Large intestine (tissue), 3 donors: Measurements from ENCODE around the gene NFIX. TPM values are rescaled to one million over a fixed set of nuclear protein-coding genes. Genes with fewer than 3 reads are reported as not detected.
A peak's percentile ranks its signal among the peaks of the same experiment; 100 is the strongest.

ENCODE experiments used
- DNase-seq, 2 donors: peaks; one replicate each; pipeline versions ENCODE4 v3.0.0 to v3.0.0-alpha.2; 2013
- H3K27ac ChIP-seq: one replicate; pipeline ENCODE4 v1.5.1; 2013; ENCODE audit warnings: low read length
- H3K27me3 ChIP-seq: 2 replicates; pipeline ENCODE4 v1.6.1; 2013; ENCODE audit warnings: low read length; ENCODE audit not compliant: control insufficient read depth, insufficient read depth
- H3K36me3 ChIP-seq: 2 replicates; pipeline ENCODE4 v1.6.1; 2013; ENCODE audit warnings: low read length; ENCODE audit not compliant: control insufficient read depth, insufficient read depth
- H3K4me1 ChIP-seq: one replicate; pipeline ENCODE4 v1.6.1; 2013; ENCODE audit warnings: low read length; ENCODE audit not compliant: control insufficient read depth, insufficient read depth
- H3K4me3 ChIP-seq: one replicate; pipeline ENCODE4 v1.5.1; 2013; ENCODE audit warnings: low read length
- H3K9me3 ChIP-seq: one replicate; pipeline ENCODE4 v1.6.1; 2013; ENCODE audit warnings: mild to moderate bottlenecking, low read depth, low read length, moderate library complexity; ENCODE audit not compliant: control insufficient read depth
- WGBS: methylation state at CpG from one replicate; pipeline ENCODE4 v1.1.5; 2013; ENCODE audit warnings: low lambda C conversion rate; ENCODE audit not compliant: insufficient coverage; 5-methylcytosine and 5-hydroxymethylcytosine counted together
- polyA plus RNA-seq: library from polyadenylated mRNA; unstranded; fragments of 120-200 nt; gene quantifications from one replicate; pipeline ENCODE4 v1.2.1, GENCODE V29; 2013

NFIX gene
- polyA plus RNA-seq, 1 donor = 20.2 TPM

GRCh38 chr19:13014101-13014920 is 19.0 kb downstream of the NFIX start:
- Histone ChIP-seq H3K36me3 (no peaks in the 10 kb centered on the region), H3K9me3 (peaks cover 14% of the 10 kb centered on the region), H3K27ac (no peak overlapping the region), H3K4me3 (no peak overlapping the region), H3K4me1 (peaks cover 10% of the 10 kb centered on the region), H3K27me3 (peaks cover 100% of the 10 kb centered on the region)
- DNase-seq = no peak
- WGBS = 46% methylated on average over 6 of the region's 35 CpGs

GRCh38 chr19:13014921-13015280 is 19.6 kb downstream of the NFIX start:
- WGBS = 26% methylated on average over 2 of the region's 4 CpGs
- no peak for DNase-seq
- peaks cover 99% of the 10 kb centered on the region for H3K27me3 ChIP-seq
- H3K27ac ChIP-seq = no peak overlapping the region
- peaks cover 14% of the 10 kb centered on the region for H3K9me3 ChIP-seq
- no peaks in the 10 kb centered on the region for H3K36me3 ChIP-seq
- peaks cover 10% of the 10 kb centered on the region for H3K4me1 ChIP-seq
- no peak overlapping the region for H3K4me3 ChIP-seq

DNA sequence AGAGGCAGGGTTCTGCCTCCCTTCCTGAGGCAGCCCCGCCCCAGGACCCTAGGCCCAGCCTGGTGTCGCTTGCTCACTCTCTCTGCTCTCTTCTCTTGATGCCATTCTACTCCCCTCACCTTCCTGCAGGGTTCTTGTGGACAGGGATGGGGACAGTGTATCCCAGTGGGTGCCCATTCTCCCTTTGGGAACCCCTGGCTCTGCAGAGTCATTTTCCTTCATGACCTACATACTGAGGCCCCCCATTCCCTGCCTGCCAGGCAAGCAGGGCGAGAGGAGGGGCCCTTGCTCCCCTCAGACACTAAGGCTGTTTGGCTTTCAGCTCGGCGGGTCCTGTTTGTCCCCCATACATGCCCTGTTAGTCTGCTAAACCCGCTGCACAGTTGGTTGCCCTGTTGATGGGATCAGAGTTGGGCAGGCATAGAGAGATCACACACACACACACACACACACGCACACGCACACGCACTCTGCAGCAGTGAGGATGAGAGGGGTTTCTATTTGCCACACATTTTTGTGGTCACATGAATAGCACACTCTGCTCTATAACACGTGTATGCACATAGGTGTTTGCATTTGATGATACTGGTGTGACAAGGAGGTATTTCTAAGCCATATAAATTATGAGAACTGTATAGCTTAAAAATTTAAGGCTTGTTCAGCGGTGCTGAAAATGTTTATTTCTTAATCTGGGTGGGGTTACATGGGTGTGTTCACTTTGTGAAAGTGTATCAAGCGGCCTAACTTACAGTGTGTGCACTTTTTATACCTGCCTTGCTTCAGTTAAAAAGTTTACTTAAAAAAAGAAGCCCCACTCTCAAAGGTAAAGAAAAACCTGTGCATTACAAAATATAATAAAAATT is 20.3 kb downstream of the NFIX start:
- Histone ChIP-seq H3K27me3 (peaks cover 99% of the 10 kb centered on the region), H3K4me3 (no peak overlapping the region), H3K27ac (no peak overlapping the region), H3K36me3 (no peaks in the 10 kb centered on the region), H3K4me1 (peaks cover 10% of the 10 kb centered on the region), H3K9me3 (peaks cover 14% of the 10 kb centered on the region)
- WGBS = no CpG with 5 or more reads among the region's 12 CpGs
- no peak for DNase-seq

- H3K36me3 ChIP-seq = no peaks in the 10 kb centered on the region
- no peak overlapping the region for H3K4me3 ChIP-seq
- no peak for DNase-seq
- no peak overlapping the region for H3K27ac ChIP-seq
- H3K4me1 ChIP-seq = peaks cover 10% of the 10 kb centered on the region
- WGBS = 25% methylated on average over 4 of the region's 7 CpGs
- peaks cover 99% of the 10 kb centered on the region for H3K27me3 ChIP-seq
- H3K9me3 ChIP-seq = peaks cover 11% of the 10 kb centered on the region
These were observed 21.0 kb downstream of the NFIX start for GRCh38 chr19:13016245-13016627.

- Histone ChIP-seq H3K9me3 (peaks cover 7% of the 10 kb centered on the region), H3K27ac (no peak overlapping the region), H3K36me3 (no peaks in the 10 kb centered on the region), H3K27me3 (peaks cover 99% of the 10 kb centered on the region), H3K4me3 (no peak overlapping the region), H3K4me1 (peaks cover 13% of the 10 kb centered on the region)
- WGBS = 20% methylated on average over 2 of the region's 22 CpGs
- no peak for DNase-seq
These were observed 21.5 kb downstream of the NFIX start for GRCh38 chr19:13016628-13017305.

GRCh38 chr19:13017306-13018034 is 22.2 kb downstream of the NFIX start:
- Histone ChIP-seq H3K36me3 (no peaks in the 10 kb centered on the region), H3K9me3 (peaks cover under 1% of the 10 kb centered on the region), H3K4me1 (peaks cover 18% of the 10 kb centered on the region), H3K4me3 (no peak overlapping the region), H3K27me3 (peaks cover 99% of the 10 kb centered on the region), H3K27ac (peak overlapping the region; percentile 15)
- no peak for DNase-seq
- 17% methylated on average over 4 of the region's 14 CpGs for WGBS

DNA sequence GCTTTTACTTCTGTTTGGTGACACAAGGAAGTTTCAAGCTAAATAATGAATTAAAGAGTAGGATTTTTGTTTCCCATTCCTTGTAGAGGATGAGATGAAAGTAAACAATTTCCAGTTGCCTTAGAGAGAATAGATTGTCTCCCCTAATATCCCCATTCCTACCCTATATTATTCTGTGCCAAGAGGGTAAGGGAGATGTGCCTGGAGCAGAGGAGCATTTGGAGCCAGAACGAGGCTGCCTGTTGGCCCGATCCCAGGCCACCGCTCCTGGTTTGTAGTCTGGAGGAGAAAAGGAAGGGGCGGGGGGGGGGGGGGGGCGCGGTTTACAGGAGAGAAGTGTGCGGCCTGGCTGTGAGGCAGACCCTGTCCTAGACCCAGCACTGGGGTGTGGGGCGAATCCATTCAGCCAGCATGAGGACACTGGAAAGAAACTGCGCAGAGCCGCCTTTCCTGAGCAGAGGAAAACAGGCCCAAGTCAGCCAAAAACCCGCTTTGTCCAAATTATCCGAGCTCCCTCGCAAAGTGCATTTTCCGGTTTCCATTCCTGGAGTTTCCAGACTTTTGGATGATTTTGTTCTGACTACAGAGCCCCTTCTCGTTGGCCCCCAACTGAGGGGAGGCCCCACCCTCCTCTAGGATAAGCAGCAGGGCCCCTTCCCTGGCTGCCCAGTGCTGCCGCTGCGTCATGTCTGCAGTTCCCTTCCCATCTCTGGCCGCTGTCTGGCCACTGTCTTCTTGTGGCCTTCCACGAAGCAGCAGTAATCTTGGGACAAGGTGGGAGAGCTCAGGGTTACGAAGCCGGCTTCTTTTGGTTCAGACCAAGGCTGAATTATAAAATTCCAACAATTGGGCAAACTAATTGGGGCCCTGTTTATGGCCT is 23.0 kb downstream of the NFIX start:
- peaks cover 12% of the 10 kb centered on the region for H3K4me1 ChIP-seq
- H3K27me3 ChIP-seq = peaks cover 98% of the 10 kb centered on the region
- WGBS = no CpG with 5 or more reads among the region's 21 CpGs
- H3K27ac ChIP-seq = peak overlapping the region; percentile 41
- no peak for DNase-seq
- peaks cover 2% of the 10 kb centered on the region for H3K9me3 ChIP-seq
- H3K4me3 ChIP-seq = no peak overlapping the region
- no peaks in the 10 kb centered on the region for H3K36me3 ChIP-seq

DNA sequence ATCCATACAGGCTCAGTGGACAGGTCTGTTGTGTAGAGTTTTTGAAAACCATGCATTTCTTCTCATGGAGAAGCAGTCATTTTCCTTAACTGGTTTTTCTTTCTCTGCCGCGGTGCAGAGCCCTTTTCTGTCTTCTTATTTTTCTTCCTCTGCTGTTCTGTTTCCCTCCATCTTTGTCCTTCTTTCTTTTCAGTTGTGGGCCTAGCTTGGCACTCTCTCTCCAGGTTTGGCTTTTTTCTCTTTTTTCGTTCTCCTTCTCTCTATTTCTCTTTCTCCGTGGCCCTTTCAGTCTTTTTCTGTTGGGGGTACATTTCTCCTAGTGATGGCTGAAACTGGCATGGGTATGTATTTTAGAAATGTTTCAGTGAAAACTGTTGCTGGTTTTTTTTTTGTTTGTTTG is 24.1 kb downstream of the NFIX start:
- peaks cover 2% of the 10 kb centered on the region for H3K9me3 ChIP-seq
- no peaks in the 10 kb centered on the region for H3K36me3 ChIP-seq
- H3K27ac ChIP-seq = no peak overlapping the region
- no peak for DNase-seq
- WGBS = 46% methylated on average over 4 of the region's 4 CpGs
- peaks cover 9% of the 10 kb centered on the region for H3K4me1 ChIP-seq
- H3K27me3 ChIP-seq = peaks cover 97% of the 10 kb centered on the region
- no peak overlapping the region for H3K4me3 ChIP-seq

DNA sequence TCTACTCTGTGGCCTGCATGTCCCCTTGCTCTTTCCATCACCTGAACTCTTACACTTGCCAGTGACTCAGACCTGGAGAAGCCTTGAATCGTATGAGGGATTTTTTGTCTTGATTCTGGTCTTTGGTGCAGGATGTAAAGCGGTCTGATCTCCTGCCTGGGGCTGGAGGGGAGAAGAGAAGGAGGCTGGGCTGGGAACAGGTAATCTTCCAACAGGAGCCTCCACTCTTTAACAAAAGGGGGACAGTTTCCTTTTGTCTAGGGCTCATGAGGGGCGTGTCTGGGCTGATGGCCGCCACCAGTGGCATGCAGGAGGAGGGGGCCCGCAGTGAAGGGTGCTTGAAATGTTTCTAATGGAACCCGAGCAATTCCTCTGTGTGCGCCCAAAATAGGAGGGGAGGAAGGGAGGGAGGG is 24.7 kb downstream of the NFIX start:
- peaks cover 2% of the 10 kb centered on the region for H3K9me3 ChIP-seq
- peaks cover 97% of the 10 kb centered on the region for H3K27me3 ChIP-seq
- H3K4me1 ChIP-seq = peaks cover 15% of the 10 kb centered on the region
- H3K36me3 ChIP-seq = no peaks in the 10 kb centered on the region
- WGBS = no CpG with 5 or more reads among the region's 7 CpGs
- H3K4me3 ChIP-seq = no peak overlapping the region
- H3K27ac ChIP-seq = no peak overlapping the region
- no peak for DNase-seq
